Erythroblast (primary cell): ENCODE results near the gene SNX10.

Source experiments
- GATA1 ChIP-seq: IDR thresholded peaks from 2 replicates; pipeline ENCODE4 v1.6.1; 2011; ENCODE audit warnings: low read depth, mild to moderate bottlenecking, control low read depth, low read length, moderate library complexity
- POLR2A ChIP-seq: IDR thresholded peaks from 2 replicates; pipeline ENCODE4 v1.6.1; 2011; ENCODE audit warnings: mild to moderate bottlenecking, low read length

GRCh38 chr7:26291699-26292538 lies at the start of gene SNX10:
- TF ChIP-seq POLR2A (no peak), GATA1 (no peak)
